Small intestine (tissue), 7 donors: Measurements from ENCODE around the gene UGT1A7. TPM values are rescaled to one million over a fixed set of nuclear protein-coding genes. Genes with fewer than 3 reads are reported as not detected.
"Not testable (repeated sequence)": the region's sequence is repeated elsewhere in the genome, so short reads cannot be mapped to it uniquely, and the experiment has no call there.

Experiments used
- DNase-seq, 2 donors: peaks; one replicate each; pipeline versions ENCODE4 v3.0.0 to v3.0.0-alpha.2; 2013
- FAIRE-seq: peaks from 2 replicates; lab custom pipeline; 2012; peaks lifted over from hg19 to GRCh38; lab: Jason Lieb, UNC
- H3K27ac ChIP-seq, 3 donors: one replicate each; pipeline ENCODE4 v1.5.1; 2013; ENCODE audit warnings: low read length in 2 of 3, mild to moderate bottlenecking in 2 of 3, control low read depth in 1 of 3, inconsistent platforms in 1 of 3, low read depth in 1 of 3, moderate library complexity in 1 of 3
- H3K27me3 ChIP-seq, 3 donors: one replicate each; pipeline ENCODE4 v1.6.1; 2013; ENCODE audit warnings: low read length in 3 of 3, inconsistent platforms in 1 of 3; ENCODE audit not compliant: control insufficient read depth in 3 of 3, insufficient read depth in 3 of 3
- H3K36me3 ChIP-seq, 3 donors: one replicate each; pipeline ENCODE4 v1.6.1; 2013; ENCODE audit warnings: low read length in 3 of 3, inconsistent platforms in 1 of 3, low read depth in 1 of 3, mild to moderate bottlenecking in 1 of 3, moderate library complexity in 1 of 3; ENCODE audit not compliant: control insufficient read depth in 3 of 3, insufficient read depth in 2 of 3
- H3K4me1 ChIP-seq, 3 donors: one replicate each; pipeline ENCODE4 v1.6.1; 2013; ENCODE audit warnings: low read length in 2 of 3, inconsistent platforms in 1 of 3, low read depth in 1 of 3, mild to moderate bottlenecking in 1 of 3, moderate library complexity in 1 of 3; ENCODE audit not compliant: control insufficient read depth in 3 of 3, insufficient read depth in 2 of 3
- H3K4me3 ChIP-seq, 3 donors: one replicate each; pipeline ENCODE4 v1.5.1; 2013; ENCODE audit warnings: low read length in 3 of 3, control low read depth in 1 of 3, inconsistent platforms in 1 of 3, low read depth in 1 of 3, mild to moderate bottlenecking in 1 of 3, moderate library complexity in 1 of 3
- H3K9me3 ChIP-seq, 2 donors: one replicate each; pipeline ENCODE4 v1.6.1; 2013; ENCODE audit warnings: low read depth in 1 of 2, low read length in 1 of 2; ENCODE audit not compliant: control insufficient read depth in 2 of 2, insufficient read depth in 1 of 2
- WGBS, 3 donors: extraction: QIAGEN DNeasy Blood & Tissue Kit; methylation state at CpG; one replicate each; pipeline ENCODE4 v1.1.7; 2013; 5-methylcytosine and 5-hydroxymethylcytosine counted together
- polyA plus RNA-seq, 4 donors: library from polyadenylated mRNA; stranded (reverse) in 3 of 4; unstranded in 1 of 4; fragments of 200-250 nt in 3 of 4; fragments of 120-200 nt in 1 of 4; gene quantifications; one replicate each; pipeline versions ENCODE4 v1.2.1 to v1.2.3, GENCODE V29; 2013
- donor health status: healthy with polysubstance abuse.
- donor health status: control.
- donor health status: control.
- donor health status: Bipolar disorder and iron deficiency.
- donor health status: healthy.

UGT1A7 gene
- polyA plus RNA-seq, 4 donors, result 0.03 to 9.6 (median 0.19) TPM; not detected in 1

- Histone ChIP-seq H3K27me3 (no peaks in the 10 kb centered on the region), H3K36me3 (peaks cover 0 to 3% (median 0%) of the 10 kb centered on the region in 3 donors), H3K27ac (no peak overlapping the region), H3K9me3 (peaks cover 0 to 9% of the 10 kb centered on the region in 2 donors), H3K4me3 (no peak overlapping the region), H3K4me1 (peaks cover 0 to 22% (median 6%) of the 10 kb centered on the region in 3 donors)
- 73 to 79% (median 75%) methylated on average over 2 of the region's 2 CpGs for WGBS, 3 donors
- DNase-seq, result no peak
- no peak for FAIRE-seq
These were observed 59.2 kb downstream of the UGT1A7 start for GRCh38 chr2:233740870-233741269.

GRCh38 chr2:233743464-233744259, 62.0 kb downstream of the UGT1A7 start:
- Histone ChIP-seq H3K9me3 (peaks cover 0 to 10% of the 10 kb centered on the region in 2 donors), H3K36me3 (peaks cover 0 to 3% (median 0%) of the 10 kb centered on the region in 3 donors), H3K27me3 (no peaks in the 10 kb centered on the region), H3K4me1 (peaks cover 0 to 18% (median 1%) of the 10 kb centered on the region in 3 donors), H3K4me3 (no peak overlapping the region), H3K27ac (no peak overlapping the region)
- WGBS, 3 donors, result 94 to 98% (median 95%) methylated on average over 39 to 46 of the region's 46 CpGs
- DNase-seq (no peak), FAIRE-seq (no peak)

DNA sequence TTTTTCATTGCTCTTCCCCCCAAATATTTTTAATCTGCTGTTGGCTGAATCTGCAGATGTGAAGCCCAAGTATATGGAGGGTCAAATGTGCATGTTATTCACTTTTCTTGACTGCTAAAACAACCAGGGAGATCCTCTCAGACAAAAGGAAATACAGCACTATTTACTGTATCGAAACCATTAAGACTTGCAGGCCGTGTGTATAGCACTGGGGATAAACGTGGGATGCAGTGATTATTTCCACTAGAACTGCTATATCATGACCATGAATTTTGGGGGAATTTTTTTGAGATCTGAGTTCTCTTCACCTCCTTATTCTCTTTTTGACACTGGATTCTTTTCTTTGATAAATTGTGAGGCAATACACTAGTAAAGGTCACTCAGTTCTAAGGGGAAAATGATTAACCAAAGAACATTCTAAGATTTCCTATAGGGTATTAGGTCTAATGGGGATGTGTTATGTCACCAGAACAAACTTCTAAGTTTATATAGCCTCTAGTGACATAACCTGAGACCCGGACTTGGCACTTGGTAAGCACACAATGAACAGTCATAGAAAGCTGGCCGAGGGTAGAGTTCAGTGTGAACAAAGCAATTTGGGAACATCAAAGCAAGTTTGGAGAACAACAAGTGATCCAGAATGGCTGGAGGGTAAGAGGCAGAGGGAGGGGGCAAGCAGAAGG, 63.5 kb downstream of the UGT1A7 start:
- no peak for FAIRE-seq
- peaks cover 0 to 3% (median 0%) of the 10 kb centered on the region in 3 donors for H3K36me3 ChIP-seq
- peak overlapping the region in 2 of 3 donors; percentile 11 to 32 for H3K27ac ChIP-seq
- H3K9me3 ChIP-seq, result peaks cover 1 to 14% of the 10 kb centered on the region in 2 donors
- peak; percentile 76 to 81 for DNase-seq
- peaks cover 0 to 15% (median 0%) of the 10 kb centered on the region in 3 donors for H3K4me1 ChIP-seq
- H3K4me3 ChIP-seq, result no peak overlapping the region
- H3K27me3 ChIP-seq, result no peaks in the 10 kb centered on the region
- WGBS, 3 donors, result 19 to 51% (median 31%) methylated on average over 5 of the region's 5 CpGs

GRCh38 chr2:233745838-233746237, 64.1 kb downstream of the UGT1A7 start:
- H3K27me3 ChIP-seq, FAIRE-seq, DNase-seq, H3K4me3 ChIP-seq, H3K36me3 ChIP-seq: not testable (repeated sequence)
- Histone ChIP-seq H3K4me1 (peaks cover 0 to 15% (median 0%) of the 10 kb centered on the region in 3 donors), H3K9me3 (peaks cover 1 to 20% of the 10 kb centered on the region in 2 donors), H3K27ac (peak overlapping the region in 2 of 3 donors; percentile 11 to 32)
- 58 to 66% (median 62%) methylated on average over 2 of the region's 2 CpGs for WGBS, 3 donors

DNA sequence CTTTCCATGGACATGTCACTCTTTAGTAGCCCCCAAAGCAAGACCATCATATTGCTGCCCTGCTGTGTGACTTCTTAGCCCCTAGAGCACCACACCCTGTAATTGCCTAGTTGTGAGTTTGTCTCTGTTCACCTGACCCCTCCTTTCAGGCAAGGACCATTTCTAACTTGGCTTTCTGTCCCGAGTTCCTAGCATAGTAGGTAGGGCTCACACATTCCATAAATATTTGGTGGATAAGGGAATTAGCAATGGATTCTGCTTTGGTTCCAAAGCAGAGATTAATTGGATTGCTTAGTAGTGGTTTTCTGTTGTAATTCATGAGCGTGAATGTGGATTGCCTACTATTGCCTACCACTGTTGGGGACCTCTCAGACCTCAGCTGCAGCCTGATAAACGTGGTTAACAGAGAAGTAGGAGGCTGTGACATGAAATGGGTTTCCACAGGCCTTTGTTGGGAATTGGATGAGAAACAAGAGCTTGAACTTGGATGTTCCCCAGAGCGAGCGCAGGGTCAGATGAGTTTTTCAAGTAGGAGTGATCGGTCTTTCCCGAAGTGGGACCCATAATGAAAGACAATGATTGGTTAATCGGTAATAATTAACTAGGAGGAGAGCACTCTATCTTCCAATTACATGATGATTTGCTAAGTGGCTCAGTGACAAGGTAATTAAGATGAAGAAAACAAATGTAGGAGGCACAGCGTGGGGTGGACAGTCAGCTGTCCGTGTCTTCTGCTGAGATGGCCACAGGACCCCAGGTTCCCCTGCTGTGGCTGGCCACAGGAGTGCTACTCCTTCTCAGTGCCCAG, 65.0 kb downstream of the UGT1A7 start:
- Histone ChIP-seq H3K4me3 (no peak overlapping the region), H3K9me3 (peaks cover 1 to 29% of the 10 kb centered on the region in 2 donors), H3K27ac (no peak overlapping the region), H3K27me3 (no peaks in the 10 kb centered on the region), H3K4me1 (peaks cover 0 to 15% (median 0%) of the 10 kb centered on the region in 3 donors), H3K36me3 (peaks cover 0 to 3% (median 0%) of the 10 kb centered on the region in 3 donors)
- no peak for DNase-seq
- no peak for FAIRE-seq
- WGBS, 3 donors, result 75 to 81% (median 81%) methylated on average over 10 of the region's 10 CpGs

DNA sequence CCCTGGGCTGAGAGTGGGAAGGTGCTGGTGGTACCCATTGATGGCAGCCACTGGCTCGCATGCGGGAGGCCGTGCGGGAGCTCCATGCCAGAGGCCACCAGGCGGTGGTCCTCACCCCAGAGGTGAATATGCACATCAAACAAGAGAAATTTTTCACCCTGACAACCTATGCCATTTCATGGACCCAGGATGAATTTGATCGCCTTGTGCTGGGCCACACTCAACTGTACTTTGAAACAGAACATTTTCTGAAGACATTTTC, 65.5 kb downstream of the UGT1A7 start:
- WGBS, 3 donors, result 88 to 96% (median 92%) methylated on average over 6 of the region's 6 CpGs
- Histone ChIP-seq H3K4me1 (peaks cover 0 to 15% (median 2%) of the 10 kb centered on the region in 3 donors), H3K27me3 (no peaks in the 10 kb centered on the region), H3K4me3 (no peak overlapping the region), H3K36me3 (peaks cover 0 to 3% (median 0%) of the 10 kb centered on the region in 3 donors), H3K27ac (no peak overlapping the region), H3K9me3 (peaks cover 1 to 31% of the 10 kb centered on the region in 2 donors)
- FAIRE-seq (no peak), DNase-seq (no peak)

DNA sequence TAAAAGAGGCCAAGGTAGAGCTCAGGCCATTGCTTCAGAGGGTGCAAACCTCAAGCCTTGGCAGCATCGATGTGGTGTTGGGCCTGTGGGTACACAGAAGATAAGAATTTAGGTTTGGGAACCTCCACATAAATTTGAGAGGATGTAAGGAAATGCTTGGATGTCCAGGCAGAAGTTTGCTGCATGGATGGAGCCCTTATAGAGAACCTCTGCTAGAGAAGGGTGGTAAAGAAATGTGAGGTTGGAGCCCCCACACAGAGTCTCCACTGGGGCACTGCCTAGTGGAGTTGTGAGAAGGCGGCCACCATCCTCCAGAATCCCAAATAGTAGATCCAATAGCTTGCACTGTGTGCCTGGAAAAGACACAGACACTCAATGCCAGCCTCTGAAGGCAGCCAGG, 69.0 kb downstream of the UGT1A7 start:
- DNase-seq, H3K27ac ChIP-seq, FAIRE-seq, H3K4me3 ChIP-seq, H3K36me3 ChIP-seq, H3K27me3 ChIP-seq, H3K4me1 ChIP-seq: not testable (repeated sequence)
- 72 to 79% (median 78%) methylated on average over 2 of the region's 2 CpGs for WGBS, 3 donors
- H3K9me3 ChIP-seq, result peaks cover 1 to 46% of the 10 kb centered on the region in 2 donors
